ENCODE results near the gene PROCR.

PROCR gene

GRCh38 chr20:35171438-35171752, 477 bp upstream of the PROCR start:
- TF ChIP-seq REST (IDR thresholded peaks at IDR 0.05; ENCODE audit: insufficient read depth in 1 of 2, low read depth in 2 of 2, low read length in 2 of 2) (no peak), SIN3A (IDR thresholded peaks at IDR 0.05; ENCODE audit: borderline replicate concordance, insufficient read depth, low read length) (no peak), POLR2AphosphoS5 (IDR thresholded peaks at IDR 0.05; ENCODE audit: low read depth, low read length) (no peak), FOXP2 (optimal IDR thresholded peaks at IDR 0.05; ENCODE audit: borderline replicate concordance, extremely low read depth, extremely low read length, insufficient read depth) (no peak), TAF1 (IDR thresholded peaks at IDR 0.05; ENCODE audit: borderline replicate concordance, insufficient read depth, low read length) (no peak)

GRCh38 chr20:35172434-35172806, 548 bp downstream of the PROCR start:
- TF ChIP-seq POLR2AphosphoS5 (IDR thresholded peaks at IDR 0.05; ENCODE audit: low read depth, low read length): no peak
- no peak for TF ChIP-seq SIN3A (IDR thresholded peaks at IDR 0.05; ENCODE audit: borderline replicate concordance, insufficient read depth, low read length)
- TF ChIP-seq FOXP2 (optimal IDR thresholded peaks at IDR 0.05; ENCODE audit: borderline replicate concordance, extremely low read depth, extremely low read length, insufficient read depth): no peak

- TF ChIP-seq POLR2AphosphoS5 (IDR thresholded peaks at IDR 0.05; ENCODE audit: low read depth, low read length): no peak
- TF ChIP-seq FOXP2 (optimal IDR thresholded peaks at IDR 0.05; ENCODE audit: borderline replicate concordance, extremely low read depth, extremely low read length, insufficient read depth): no peak
- no peak for TF ChIP-seq REST (IDR thresholded peaks at IDR 0.05; ENCODE audit: insufficient read depth in 1 of 2, low read depth in 2 of 2, low read length in 2 of 2)
- TF ChIP-seq SIN3A (IDR thresholded peaks at IDR 0.05; ENCODE audit: borderline replicate concordance, insufficient read depth, low read length): no peak
- TF ChIP-seq TAF1 (IDR thresholded peaks at IDR 0.05; ENCODE audit: borderline replicate concordance, insufficient read depth, low read length): no peak
Measured at GRCh38 chr20:35173576-35174192, 1.8 kb downstream of the PROCR start.

GRCh38 chr20:35174458-35175216, 2.8 kb downstream of the PROCR start:
- TF ChIP-seq FOXP2 (optimal IDR thresholded peaks at IDR 0.05; ENCODE audit: borderline replicate concordance, extremely low read depth, extremely low read length, insufficient read depth): no peak
- no peak for TF ChIP-seq SIN3A (IDR thresholded peaks at IDR 0.05; ENCODE audit: borderline replicate concordance, insufficient read depth, low read length)
- TF ChIP-seq POLR2AphosphoS5 (IDR thresholded peaks at IDR 0.05; ENCODE audit: low read depth, low read length): no peak
- no peak for TF ChIP-seq REST (IDR thresholded peaks at IDR 0.05; ENCODE audit: insufficient read depth in 1 of 2, low read depth in 2 of 2, low read length in 2 of 2)
- TF ChIP-seq TAF1 (IDR thresholded peaks at IDR 0.05; ENCODE audit: borderline replicate concordance, insufficient read depth, low read length): no peak

GRCh38 chr20:35176132-35176531, 4.3 kb downstream of the PROCR start:
- TF ChIP-seq FOXP2 (optimal IDR thresholded peaks at IDR 0.05; ENCODE audit: borderline replicate concordance, extremely low read depth, extremely low read length, insufficient read depth): no peak
- no peak for TF ChIP-seq TAF1 (IDR thresholded peaks at IDR 0.05; ENCODE audit: borderline replicate concordance, insufficient read depth, low read length)
- TF ChIP-seq SIN3A (IDR thresholded peaks at IDR 0.05; ENCODE audit: borderline replicate concordance, insufficient read depth, low read length): no peak
- TF ChIP-seq REST (IDR thresholded peaks at IDR 0.05; ENCODE audit: insufficient read depth in 1 of 2, low read depth in 2 of 2, low read length in 2 of 2): no peak
- TF ChIP-seq POLR2AphosphoS5 (IDR thresholded peaks at IDR 0.05; ENCODE audit: low read depth, low read length): no peak

Measured in PFSK-1 (cell line).